Keratinocyte (primary cell): Measurements from ENCODE around the gene GTF3A. TPM values are rescaled to one million over a fixed set of nuclear protein-coding genes. Genes with fewer than 3 reads are reported as not detected.

Source experiments
- DNase-seq: peaks from one replicate; pipeline ENCODE4 v3.0.0-alpha.2; 2011; ENCODE audit warnings: low read depth, missing footprints, low spot score
- FAIRE-seq: peaks from 2 replicates; lab custom pipeline; 2011; peaks lifted over from hg19 to GRCh38; lab: Jason Lieb, UNC
- H2AFZ ChIP-seq: 2 replicates; pipeline ENCODE4 v1.6.0; 2012; ENCODE audit warnings: low read length, control low read depth, inconsistent platforms; ENCODE audit not compliant: control insufficient read depth
- H3K27ac ChIP-seq: 2 replicates; pipeline ENCODE4 v1.5.1; 2011; ENCODE audit warnings: low read length; ENCODE audit not compliant: control insufficient read depth, insufficient read depth
- H3K27me3 ChIP-seq: 3 replicates; pipeline ENCODE4 v1.6.0; 2011; ENCODE audit warnings: low read length; ENCODE audit not compliant: control insufficient read depth, insufficient read depth; ENCODE audit errors: extremely low read depth
- H3K36me3 ChIP-seq, 2 experiments: 2 replicates in 1 of 2; 3 replicates in 1 of 2; pipeline ENCODE4 v1.5.1; 2011; ENCODE audit warnings: low read length in 2 of 2, mild to moderate bottlenecking in 1 of 2; ENCODE audit not compliant: control insufficient read depth in 2 of 2, insufficient read depth in 2 of 2; ENCODE audit errors: extremely low read depth in 1 of 2
- H3K4me1 ChIP-seq: 3 replicates; pipeline ENCODE4 v1.5.1; 2011; ENCODE audit warnings: low read length; ENCODE audit not compliant: control insufficient read depth, insufficient read depth; ENCODE audit errors: extremely low read depth
- H3K4me2 ChIP-seq: 3 replicates; pipeline ENCODE4 v1.6.0; 2011; ENCODE audit warnings: low read depth, low read length; ENCODE audit not compliant: control insufficient read depth, insufficient read depth; ENCODE audit errors: extremely low read depth
- H3K4me3 ChIP-seq, 3 experiments: fragments of 200-600 bp in 1 of 3; sonication (generic) in 1 of 3; 2 replicates in 2 of 3; 3 replicates in 1 of 3; pipeline ENCODE4 v1.5.1; 2011 to 2016; ENCODE audit warnings: low read length in 3 of 3, mild to moderate bottlenecking in 3 of 3, control low read depth in 2 of 3, inconsistent platforms in 1 of 3, low read depth in 1 of 3, mixed read lengths in 1 of 3, mixed run types in 1 of 3, moderate library complexity in 1 of 3; ENCODE audit not compliant: control insufficient read depth in 2 of 3, insufficient read depth in 2 of 3; ENCODE audit errors: extremely low read depth in 1 of 3
- H3K79me2 ChIP-seq: 2 replicates; pipeline ENCODE4 v1.6.0; 2012; ENCODE audit warnings: low read length; ENCODE audit not compliant: control insufficient read depth, insufficient read depth
- H3K9ac ChIP-seq: 3 replicates; pipeline ENCODE4 v1.6.0; 2011; ENCODE audit warnings: low read length; ENCODE audit not compliant: control insufficient read depth, insufficient read depth; ENCODE audit errors: extremely low read depth
- H3K9me1 ChIP-seq: 3 replicates; pipeline ENCODE4 v1.6.0; 2011; ENCODE audit warnings: low read length; ENCODE audit not compliant: control insufficient read depth, insufficient read depth; ENCODE audit errors: extremely low read depth
- H3K9me3 ChIP-seq: 2 replicates; pipeline ENCODE4 v1.5.1; 2012; ENCODE audit warnings: low read depth, low read length; ENCODE audit not compliant: control insufficient read depth
- H4K20me1 ChIP-seq: 3 replicates; pipeline ENCODE4 v1.6.0; 2011; ENCODE audit warnings: low read length; ENCODE audit not compliant: control insufficient read depth, insufficient read depth; ENCODE audit errors: extremely low read depth
- CTCF ChIP-seq, 3 experiments: IDR thresholded peaks in 1 of 3; conservative IDR thresholded peaks in 1 of 3; optimal IDR thresholded peaks in 1 of 3; 2 replicates in 2 of 3; 3 replicates in 1 of 3; pipeline versions ENCODE3 to v1.5.1; 2011; ENCODE audit warnings: low read length in 3 of 3, mild to moderate bottlenecking in 3 of 3, moderate library complexity in 2 of 3, control low read depth in 1 of 3, inconsistent platforms in 1 of 3; ENCODE audit not compliant: insufficient read depth in 2 of 3; ENCODE audit errors: extremely low read depth in 1 of 3
- EZH2 ChIP-seq: IDR thresholded peaks from one replicate; pipeline ENCODE4 v1.6.1; 2012; ENCODE audit warnings: inconsistent platforms, mild to moderate bottlenecking, low read length, moderate library complexity
- dilution Hi-C: fragments of 300-500 bp; cut with MboI; formaldehyde crosslinking; loops from one replicate; pipeline ENCODE4 v1.7.0; 2020; ENCODE audit warnings: low sequenced_read_pairs; ENCODE audit not compliant: extremely low pct_ligation_motif_present
- polyA plus RNA-seq, 5 experiments: library from polyadenylated mRNA; depleted of rRNA in 3 of 5; stranded (reverse) in 3 of 5; stranded (forward) in 1 of 5; unstranded in 1 of 5; fragments of >200 nt; gene quantifications; 1 replicate in 1 of 5; 2 replicates in 3 of 5; 3 replicates in 1 of 5; pipeline versions ENCODE4 v1.2.1 to v1.2.3, GENCODE V29; 2011 to 2012; ENCODE audit warnings: missing spikeins in 2 of 5, low read depth in 1 of 5, low replicate concordance in 1 of 5

The GTF3A gene
- polyA plus RNA-seq, 1 donor (not counting 4 experiments of a cell fraction or from before 2014, with no cell fraction given): 97.8 TPM

GRCh38 chr13:27403203-27403678, 21.2 kb upstream of the GTF3A start:
- no peaks in the 10 kb centered on the region for H3K79me2 ChIP-seq
- TF ChIP-seq CTCF (optimal IDR thresholded peaks at IDR 0.05 in 1 of 3, IDR thresholded peaks at IDR 0.05 in 1 of 3, conservative IDR thresholded peaks at IDR 0.05 in 1 of 3; ENCODE audit: extremely low read depth in 1 of 3, insufficient read depth in 2 of 3, low read length in 3 of 3) (no peak), EZH2 (no peak)
- H3K4me1 ChIP-seq: peaks cover 13% of the 10 kb centered on the region
- dilution Hi-C loops: no loop called here
- no peak overlapping the region for H3K27ac ChIP-seq
- H3K36me3 ChIP-seq: no peaks in the 10 kb centered on the region
- FAIRE-seq: peak; percentile 55
- no peak overlapping the region for H3K9ac ChIP-seq
- H4K20me1 ChIP-seq: no peaks in the 10 kb centered on the region
- no peak for DNase-seq
- H3K9me3 ChIP-seq: no peaks in the 10 kb centered on the region
- no peak overlapping the region for H3K4me2 ChIP-seq
- H3K4me3 ChIP-seq: no peak overlapping the region
- H3K9me1 ChIP-seq: no peaks in the 10 kb centered on the region
- peaks cover 3% of the 10 kb centered on the region for H3K27me3 ChIP-seq
- no peak overlapping the region for H2AFZ ChIP-seq

DNA sequence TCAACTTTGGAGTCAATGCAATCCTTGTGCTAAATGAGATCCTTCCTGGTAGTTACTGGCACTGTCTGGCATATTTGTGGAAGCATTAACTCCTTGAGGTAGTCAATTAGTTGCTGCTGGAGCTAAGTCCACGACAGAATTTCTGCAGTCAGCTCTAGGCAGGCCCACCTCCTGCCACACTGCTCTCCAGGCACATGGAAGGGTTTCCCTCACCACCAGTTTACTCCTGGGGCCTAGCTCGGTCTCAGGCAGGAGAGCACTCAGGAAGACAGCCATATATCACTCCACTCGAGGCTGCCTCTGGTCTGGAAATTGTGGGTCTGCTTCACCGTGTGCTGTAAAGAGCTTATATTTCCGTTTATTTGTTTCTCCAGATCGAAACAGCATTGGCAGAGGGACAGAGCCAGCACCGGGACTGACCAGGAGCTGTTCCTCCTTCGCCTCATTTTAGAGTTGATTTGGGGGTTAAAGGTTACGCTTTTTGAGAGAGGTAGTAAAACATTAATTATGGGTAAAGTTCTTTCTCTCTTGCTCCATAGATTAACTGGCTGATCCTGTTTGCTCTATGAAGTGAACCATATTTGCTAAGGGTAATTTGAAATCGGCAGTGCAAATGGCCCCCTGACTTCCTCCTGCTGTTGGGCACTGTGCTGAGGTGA, 20.6 kb upstream of the GTF3A start:
- Histone ChIP-seq H3K4me3 (no peak overlapping the region), H3K9me1 (no peaks in the 10 kb centered on the region), H3K4me1 (peaks cover 13% of the 10 kb centered on the region), H3K27ac (no peak overlapping the region), H3K9ac (no peak overlapping the region), H3K9me3 (no peaks in the 10 kb centered on the region), H3K27me3 (peaks cover 4% of the 10 kb centered on the region), H3K36me3 (no peaks in the 10 kb centered on the region), H3K4me2 (no peak overlapping the region), H2AFZ (no peak overlapping the region), H3K79me2 (no peaks in the 10 kb centered on the region), H4K20me1 (no peaks in the 10 kb centered on the region)
- dilution Hi-C loops: no loop called here
- FAIRE-seq (no peak), DNase-seq (no peak)
- no peak for TF ChIP-seq EZH2
